ENCODE data around the gene TAS2R60. TPM values are rescaled to one million over a fixed set of nuclear protein-coding genes. Genes with fewer than 3 reads are reported as not detected.

Gene TAS2R60
- total and polyA plus RNA-seq, 2 experiments from 2014 or later = not detected

DNA sequence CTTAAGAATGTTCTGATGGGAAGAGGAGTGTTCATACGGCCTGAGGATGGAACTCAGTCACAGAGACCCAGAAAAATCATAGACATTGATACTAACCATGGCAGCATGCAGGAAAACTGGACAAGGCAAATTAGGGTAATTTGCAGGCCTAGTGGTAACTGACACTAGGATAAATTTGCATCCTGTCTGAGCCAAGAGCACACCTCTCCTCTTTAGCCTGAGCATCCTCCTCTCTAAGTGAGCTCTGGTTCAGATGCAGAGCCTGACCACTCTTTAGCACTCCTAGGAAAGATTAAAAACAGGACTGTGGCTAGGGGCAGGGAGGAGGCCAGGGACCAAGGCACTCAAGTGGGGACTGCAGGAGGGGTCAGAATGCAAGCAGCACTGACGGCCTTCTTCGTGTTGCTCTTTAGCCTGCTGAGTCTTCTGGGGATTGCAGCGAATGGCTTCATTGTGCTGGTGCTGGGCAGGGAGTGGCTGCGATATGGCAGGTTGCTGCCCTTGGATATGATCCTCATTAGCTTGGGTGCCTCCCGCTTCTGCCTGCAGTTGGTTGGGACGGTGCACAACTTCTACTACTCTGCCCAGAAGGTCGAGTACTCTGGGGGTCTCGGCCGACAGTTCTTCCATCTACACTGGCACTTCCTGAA, 34.4 kb downstream of the TAS2R60 start, which contains the start of gene TAS2R41:
TSS of gene TAS2R41 (plus strand) at position 373 of the 650 bp plus-strand sequence. CDS start at position 373, 0 bp downstream.
- Histone ChIP-seq H3K4me2 (ENCODE audit: unreplicated experiment) (no peak within 1 kb of the TSS), H3K9me3 (ENCODE audit: low read depth) (peaks cover 6% of the 10 kb centered on the region), H3K79me2 (ENCODE audit: insufficient read depth) (no peaks in the 10 kb centered on the region), H3F3A (ENCODE audit: insufficient read depth) (peaks cover 9% of the 10 kb centered on the region; the same call in 1 of the 2 replicates), H3K36me3 (ENCODE audit: low read depth) (no peaks in the 10 kb centered on the region), H3K4me3 (no peak within 1 kb of the TSS), H4K20me1 (ENCODE audit: insufficient read depth) (no peaks in the 10 kb centered on the region), H3K9ac (no peak within 1 kb of the TSS), H2AFZ (no peak within 1 kb of the TSS), H3K27me3 (replicated peaks; ENCODE audit: insufficient read depth) (no peaks in the 10 kb centered on the region), H3K4me1 (ENCODE audit: insufficient read depth) (peaks cover 11% of the 10 kb centered on the region), H3K9me2 (ENCODE audit: insufficient read depth) (no peaks in the 10 kb centered on the region), H3K27ac (no peak within 1 kb of the TSS)
- 71 to 73% methylated on average over 10 of the region's 10 CpGs for WGBS, 2 experiments (ENCODE audit: low coverage in 1 of 2, low lambda C conversion rate in 2 of 2, missing lambda C conversion rate in 2 of 2)
- DNase-seq = no peak
- TF ChIP-seq EZH2 (IDR thresholded peaks at IDR 0.05; ENCODE audit: insufficient read depth, poor library complexity, severe bottlenecking) = no peak
- no peak for TF ChIP-seq EZH2phosphoT487 (IDR thresholded peaks at IDR 0.05; ENCODE audit: insufficient read depth, low read depth)
- in situ Hi-C loops (cut with MboI) = loop anchor here (25.0 kb wide), 1 partner anchor 915 kb away; no protein-coding TSS in a partner anchor

DNA sequence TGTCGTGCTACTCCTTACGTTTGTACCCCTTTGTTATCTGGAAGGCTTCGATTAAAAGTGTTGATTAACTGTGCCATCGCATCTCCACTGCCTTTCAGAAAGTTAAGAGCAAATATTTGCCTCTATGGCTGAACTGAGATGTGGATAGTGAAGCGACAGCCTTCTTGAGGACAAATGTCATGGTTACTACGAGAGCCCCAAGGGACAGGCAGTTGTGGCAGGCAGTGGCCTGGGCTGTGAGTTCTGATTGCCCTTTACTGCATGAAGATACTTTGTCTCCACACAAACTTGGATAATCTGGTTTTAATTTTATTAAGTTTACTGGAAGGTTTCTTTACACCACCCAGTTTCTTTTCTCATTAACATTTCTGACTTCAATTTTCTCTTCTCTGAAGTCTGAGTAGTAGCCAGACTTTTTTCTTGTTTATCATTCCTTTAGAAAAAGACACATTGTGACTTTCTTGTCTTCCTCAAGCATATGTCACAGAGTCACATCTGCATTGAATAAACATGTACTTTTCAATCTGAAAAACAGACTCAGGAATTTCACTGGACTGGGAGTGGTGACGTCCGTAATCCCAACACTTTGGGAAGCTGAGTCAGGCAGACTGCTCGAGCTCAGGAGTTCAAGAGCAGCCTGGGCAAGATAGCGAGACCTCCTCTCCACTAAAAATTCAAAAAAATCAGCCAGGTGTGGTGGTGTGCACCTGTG, 36.0 kb downstream of the TAS2R60 start:
- H3K4me2 ChIP-seq (ENCODE audit: unreplicated experiment) = no peak overlapping the region
- peaks cover 6% of the 10 kb centered on the region for H3K9me3 ChIP-seq (ENCODE audit: low read depth)
- no peaks in the 10 kb centered on the region for H3K27me3 ChIP-seq (replicated peaks; ENCODE audit: insufficient read depth)
- peak overlapping the region; percentile 46 for H3K27ac ChIP-seq
- peak overlapping the region; percentile 59 for H2AFZ ChIP-seq
- H3K9me2 ChIP-seq (ENCODE audit: insufficient read depth) = no peaks in the 10 kb centered on the region
- TF ChIP-seq EZH2phosphoT487 (IDR thresholded peaks at IDR 0.05; ENCODE audit: insufficient read depth, low read depth) = no peak
- 0 out of 2 replicates have a peak overlapping the region, but pooled peaks have one; percentile 3 for H3K4me3 ChIP-seq
- peak overlapping the region; percentile 28; the same call in 1 of the 2 replicates for H3K9ac ChIP-seq
- whole genome bisulfite sequencing, 2 experiments (ENCODE audit: low coverage in 1 of 2, low lambda C conversion rate in 2 of 2, missing lambda C conversion rate in 2 of 2) = 36 to 39% methylated on average over 10 of the region's 10 CpGs
- H3K79me2 ChIP-seq (ENCODE audit: insufficient read depth) = no peaks in the 10 kb centered on the region
- peak; percentile 60 for DNase-seq
- in situ Hi-C loops (cut with MboI) = loop anchor here (25.0 kb wide), 1 partner anchor 917 kb away; no protein-coding TSS in a partner anchor
- no peaks in the 10 kb centered on the region for H3K36me3 ChIP-seq (ENCODE audit: low read depth)
- peaks cover 9% of the 10 kb centered on the region; the same call in 1 of the 2 replicates for H3F3A ChIP-seq (ENCODE audit: insufficient read depth)
- H3K4me1 ChIP-seq (ENCODE audit: insufficient read depth) = peaks cover 14% of the 10 kb centered on the region
- no peaks in the 10 kb centered on the region for H4K20me1 ChIP-seq (ENCODE audit: insufficient read depth)

DNA sequence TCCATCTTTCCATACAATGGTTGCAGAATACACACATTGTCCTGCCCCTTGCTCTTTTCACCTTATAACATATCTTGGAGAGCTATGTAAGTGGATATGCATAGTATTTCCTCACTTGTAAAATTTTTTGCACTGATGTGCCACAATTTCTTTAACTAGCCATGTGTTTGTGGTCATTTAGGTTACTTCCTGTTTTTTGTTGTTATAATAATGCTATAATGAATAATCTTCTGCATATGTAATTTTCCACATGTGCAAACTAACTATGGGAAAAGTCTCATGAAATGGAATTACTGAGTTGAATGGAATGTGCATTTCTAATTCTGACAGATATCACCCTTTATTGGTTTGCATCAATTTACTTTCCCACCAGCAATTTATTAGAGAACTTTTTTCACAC, 37.2 kb downstream of the TAS2R60 start:
- DNase-seq = no peak
- in situ Hi-C loops (cut with MboI) = loop anchor here (25.0 kb wide), 1 partner anchor 918 kb away; no protein-coding TSS in a partner anchor
- H3K9ac ChIP-seq = no peak overlapping the region
- H3K9me3 ChIP-seq (ENCODE audit: low read depth) = peaks cover under 1% of the 10 kb centered on the region
- no peaks in the 10 kb centered on the region for H3K79me2 ChIP-seq (ENCODE audit: insufficient read depth)
- H4K20me1 ChIP-seq (ENCODE audit: insufficient read depth) = no peaks in the 10 kb centered on the region
- no peak overlapping the region for H2AFZ ChIP-seq
- H3K27ac ChIP-seq = no peak overlapping the region
- TF ChIP-seq EZH2phosphoT487 (IDR thresholded peaks at IDR 0.05; ENCODE audit: insufficient read depth, low read depth) = no peak
- TF ChIP-seq EZH2 (IDR thresholded peaks at IDR 0.05; ENCODE audit: insufficient read depth, poor library complexity, severe bottlenecking) = no peak
- no peaks in the 10 kb centered on the region for H3K36me3 ChIP-seq (ENCODE audit: low read depth)
- peaks cover 23% of the 10 kb centered on the region for H3K4me1 ChIP-seq (ENCODE audit: insufficient read depth)
- H3F3A ChIP-seq (ENCODE audit: insufficient read depth) = peaks cover 9% of the 10 kb centered on the region; the same call in 1 of the 2 replicates
- no peaks in the 10 kb centered on the region for H3K9me2 ChIP-seq (ENCODE audit: insufficient read depth)
- H3K4me2 ChIP-seq (ENCODE audit: unreplicated experiment) = no peak overlapping the region
- no peak overlapping the region for H3K4me3 ChIP-seq
- H3K27me3 ChIP-seq (replicated peaks; ENCODE audit: insufficient read depth) = no peaks in the 10 kb centered on the region

DNA sequence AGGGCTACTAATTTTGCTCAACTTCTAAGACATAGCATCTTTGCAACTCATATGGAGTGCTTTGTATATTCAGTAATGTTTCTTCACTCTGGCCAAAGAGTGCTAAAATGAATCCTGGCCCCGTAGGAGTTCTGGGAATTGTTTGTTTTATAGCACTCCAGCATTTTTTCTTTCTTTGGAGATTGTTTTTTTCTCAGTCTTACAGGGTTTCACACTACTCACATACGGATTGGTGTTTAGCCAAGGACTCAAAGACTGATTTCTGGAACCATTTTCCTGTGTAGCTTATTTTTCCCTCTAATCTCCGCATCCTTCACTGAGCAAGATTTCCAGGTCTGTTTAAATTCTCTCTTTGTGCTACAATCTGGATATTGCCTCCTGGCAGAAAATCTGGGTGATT, 40.9 kb downstream of the TAS2R60 start:
- Histone ChIP-seq H3K36me3 (ENCODE audit: low read depth) (no peaks in the 10 kb centered on the region), H3K4me3 (no peak overlapping the region), H3K4me1 (ENCODE audit: insufficient read depth) (peaks cover 38% of the 10 kb centered on the region), H3K9me2 (ENCODE audit: insufficient read depth) (no peaks in the 10 kb centered on the region), H2AFZ (peak overlapping the region; percentile 61), H3K27ac (no peak overlapping the region), H3K79me2 (ENCODE audit: insufficient read depth) (no peaks in the 10 kb centered on the region), H3F3A (ENCODE audit: insufficient read depth) (peaks cover 3% of the 10 kb centered on the region; the same call in 1 of the 2 replicates), H3K9ac (no peak overlapping the region), H3K27me3 (replicated peaks; ENCODE audit: insufficient read depth) (no peaks in the 10 kb centered on the region), H3K9me3 (ENCODE audit: low read depth) (no peaks in the 10 kb centered on the region), H4K20me1 (ENCODE audit: insufficient read depth) (no peaks in the 10 kb centered on the region), H3K4me2 (ENCODE audit: unreplicated experiment) (no peak overlapping the region)
- 47 to 50% methylated on average over 3 of the region's 3 CpGs for WGBS, 2 experiments (ENCODE audit: low coverage in 1 of 2, low lambda C conversion rate in 2 of 2, missing lambda C conversion rate in 2 of 2)
- in situ Hi-C loops (cut with MboI) = loop anchor here (25.0 kb wide), 1 partner anchor 922 kb away; no protein-coding TSS in a partner anchor
- DNase-seq = no peak
- TF ChIP-seq EZH2phosphoT487 (IDR thresholded peaks at IDR 0.05; ENCODE audit: insufficient read depth, low read depth) (no peak), EZH2 (IDR thresholded peaks at IDR 0.05; ENCODE audit: insufficient read depth, poor library complexity, severe bottlenecking) (no peak)

Measured in GM23248 (cell line).